CD14-positive monocyte (primary cell): ENCODE data around the gene PDLIM4. TPM values are rescaled to one million over a fixed set of nuclear protein-coding genes. Genes with fewer than 3 reads are reported as not detected.
A peak's percentile ranks its signal among the peaks of the same experiment; 100 is the strongest.

Experiments
- DNase-seq, 3 donors: peaks; one replicate each; pipeline ENCODE4 v3.0.0-alpha.2; 2011 to 2022
- H2AFZ ChIP-seq: 2 replicates; pipeline ENCODE4 v1.6.0; 2012; ENCODE audit warnings: mild to moderate bottlenecking, low read depth, low read length, inconsistent platforms; ENCODE audit not compliant: insufficient read depth, poor library complexity, severe bottlenecking
- H3K27ac ChIP-seq, 2 donors: 1 replicate in 1 of 2; 2 replicates in 1 of 2; pipeline ENCODE4 v1.5.1; 2012 to 2013; ENCODE audit warnings: low read length in 2 of 2, control low read depth in 1 of 2, inconsistent platforms in 1 of 2, low read depth in 1 of 2, mild to moderate bottlenecking in 1 of 2
- H3K27me3 ChIP-seq, 2 donors: one replicate each; pipeline versions ENCODE4 v1.6.0 to v1.6.1; 2011 to 2013; ENCODE audit warnings: low read length in 2 of 2; ENCODE audit not compliant: control insufficient read depth in 2 of 2, insufficient read depth in 2 of 2
- H3K36me3 ChIP-seq, 2 donors: replicated peaks in 1 of 2; 1 replicate in 1 of 2; 2 replicates in 1 of 2; pipeline versions ENCODE4 v1.5.1 to v1.6.1; 2012 to 2013; ENCODE audit warnings: low read length in 2 of 2, control low read depth in 1 of 2, inconsistent platforms in 1 of 2, mild to moderate bottlenecking in 1 of 2; ENCODE audit not compliant: insufficient read depth in 2 of 2, control insufficient read depth in 1 of 2
- H3K4me1 ChIP-seq, 2 donors: 1 replicate in 1 of 2; 2 replicates in 1 of 2; pipeline versions ENCODE4 v1.5.1 to v1.6.1; 2012 to 2013; ENCODE audit warnings: low read length in 2 of 2, control low read depth in 1 of 2, inconsistent platforms in 1 of 2, mild to moderate bottlenecking in 1 of 2, moderate library complexity in 1 of 2; ENCODE audit not compliant: insufficient read depth in 2 of 2, control insufficient read depth in 1 of 2
- H3K4me2 ChIP-seq: replicated peaks from 2 replicates; pipeline ENCODE3; 2012; ENCODE audit warnings: low read length, moderate library complexity, mild to moderate bottlenecking; ENCODE audit not compliant: poor library complexity, severe bottlenecking; ENCODE audit errors: extremely low read depth
- H3K4me3 ChIP-seq, 3 experiments: fragments of 200-600 bp in 1 of 3; sonication (generic) in 1 of 3; replicated peaks in 1 of 3; 1 replicate in 2 of 3; 2 replicates in 1 of 3; pipeline ENCODE4 v1.5.1; 2011 to 2013; ENCODE audit warnings: low read length in 3 of 3, mild to moderate bottlenecking in 3 of 3, control low read depth in 2 of 3, low read depth in 2 of 3, inconsistent platforms in 1 of 3, moderate library complexity in 1 of 3
- H3K79me2 ChIP-seq: 2 replicates; pipeline ENCODE4 v1.6.0; 2012; ENCODE audit warnings: mild to moderate bottlenecking, control low read depth, inconsistent platforms, low read length, moderate library complexity; ENCODE audit not compliant: insufficient read depth
- H3K9ac ChIP-seq: 2 replicates; pipeline ENCODE4 v1.6.0; 2017; ENCODE audit warnings: low read length, mild to moderate bottlenecking; ENCODE audit not compliant: insufficient read depth, poor library complexity, severe bottlenecking
- H3K9me3 ChIP-seq, 2 donors: replicated peaks in 1 of 2; 1 replicate in 1 of 2; 2 replicates in 1 of 2; pipeline versions ENCODE4 v1.5.1 to v1.6.1; 2012 to 2013; ENCODE audit warnings: low read length in 2 of 2, control low read depth in 1 of 2; ENCODE audit not compliant: control insufficient read depth in 1 of 2, insufficient read depth in 1 of 2
- H4K20me1 ChIP-seq: 2 replicates; pipeline ENCODE4 v1.6.0; 2012; ENCODE audit warnings: mild to moderate bottlenecking, low read length, control low read depth, moderate library complexity; ENCODE audit not compliant: insufficient read depth
- H3K27ac Mint-ChIP-seq, 7 donors: one replicate each; pipeline ENCODE4 v1.8.0; 2020; ENCODE audit warnings: mild to moderate bottlenecking in 7 of 7, mixed read lengths in 7 of 7, moderate library complexity in 6 of 7, inconsistent platforms in 2 of 7
- H3K27me3 Mint-ChIP-seq, 3 donors: one replicate each; pipeline ENCODE4 v1.8.0; 2021 to 2022; ENCODE audit warnings: low read depth in 3 of 3, mild to moderate bottlenecking in 3 of 3, mixed read lengths in 3 of 3, moderate library complexity in 3 of 3, inconsistent platforms in 1 of 3
- H3K36me3 Mint-ChIP-seq, 2 donors: one replicate each; pipeline ENCODE4 v1.8.0; 2020; ENCODE audit warnings: mixed read lengths in 2 of 2, inconsistent platforms in 1 of 2, mild to moderate bottlenecking in 1 of 2
- H3K4me1 Mint-ChIP-seq: one replicate; pipeline ENCODE4 v1.8.0; 2020; ENCODE audit warnings: mild to moderate bottlenecking, mixed read lengths
- H3K4me3 Mint-ChIP-seq, 2 donors: one replicate each; pipeline ENCODE4 v1.8.0; 2020; ENCODE audit warnings: mild to moderate bottlenecking in 2 of 2, mixed read lengths in 2 of 2, moderate library complexity in 1 of 2
- H3K9me3 Mint-ChIP-seq, 7 donors: one replicate each; pipeline ENCODE4 v1.8.0; 2020 to 2022; ENCODE audit warnings: mixed read lengths in 7 of 7, mild to moderate bottlenecking in 6 of 7, moderate library complexity in 6 of 7, inconsistent platforms in 2 of 7
- CTCF ChIP-seq: fragments of 200-600 bp; IDR thresholded peaks from one replicate; pipeline ENCODE4 v1.8.0; 2022; ENCODE audit warnings: antibody characterized with exemption, mild to moderate bottlenecking
- WGBS: methylation state at CpG from one replicate; pipeline ENCODE4 v1.1.5; 2013; ENCODE audit warnings: missing lambda C conversion rate; ENCODE audit not compliant: insufficient coverage; 5-methylcytosine and 5-hydroxymethylcytosine counted together
- intact Hi-C, 2 donors: fragments of 100-400 bp; cut with micrococcal nuclease; formaldehyde crosslinking; loops; one replicate each; pipeline versions ENCODE4 v1.15.0 to v1.15.1; 2023
- polyA plus RNA-seq, 3 donors: library from polyadenylated mRNA; depleted of rRNA in 1 of 3; unstranded in 2 of 3; stranded (reverse) in 1 of 3; fragments of 300-500 nt in 2 of 3; fragments of >200 nt in 1 of 3; fragmentation: Illumina TruSeq in 2 of 3; gene quantifications; 1 replicate in 2 of 3; 2 replicates in 1 of 3; pipeline ENCODE4 v1.2.3, GENCODE V29; 2012 to 2021

Gene PDLIM4
- polyA plus RNA-seq, 3 donors, result not detected

GRCh38 chr5:132313366-132313765 is 55.9 kb downstream of the PDLIM4 start:
- peaks cover 55 to 75% of the 10 kb centered on the region in 2 donors for H3K36me3 Mint-ChIP-seq
- no peak for DNase-seq
- no peak overlapping the region for H3K4me2 ChIP-seq
- no peak for TF ChIP-seq CTCF
- H4K20me1 ChIP-seq, result peaks cover 59% of the 10 kb centered on the region
- no peaks in the 10 kb centered on the region for H3K9me3 ChIP-seq
- peak overlapping the region in 1 of 7 donors; percentile 26 for H3K27ac Mint-ChIP-seq
- no peak overlapping the region for H2AFZ ChIP-seq
- no peaks in the 10 kb centered on the region for H3K9me3 Mint-ChIP-seq
- H3K27ac ChIP-seq, result no peak overlapping the region
- intact Hi-C loops, result no loop called here
- H3K4me3 ChIP-seq, result no peak overlapping the region
- no peak overlapping the region for H3K9ac ChIP-seq
- H3K27me3 ChIP-seq, result no peaks in the 10 kb centered on the region
- H3K4me1 Mint-ChIP-seq, result peaks cover 16% of the 10 kb centered on the region
- H3K36me3 ChIP-seq, result peaks cover 26 to 67% of the 10 kb centered on the region in 2 donors
- peaks cover 25% of the 10 kb centered on the region for H3K79me2 ChIP-seq
- no peak overlapping the region for H3K4me3 Mint-ChIP-seq
- H3K27me3 Mint-ChIP-seq, result no peaks in the 10 kb centered on the region
- 100% methylated on average over 1 of the region's 4 CpGs for WGBS
- H3K4me1 ChIP-seq, result peaks cover under 1 to 1% of the 10 kb centered on the region in 2 donors

GRCh38 chr5:132313961-132314432 is 56.5 kb downstream of the PDLIM4 start:
- Mint-ChIP-seq H3K4me1 (peaks cover 13% of the 10 kb centered on the region), H3K4me3 (no peak overlapping the region), H3K9me3 (no peaks in the 10 kb centered on the region), H3K36me3 (peaks cover 54 to 79% of the 10 kb centered on the region in 2 donors), H3K27me3 (no peaks in the 10 kb centered on the region), H3K27ac (peak overlapping the region in 5 of 7 donors; percentile 3 to 70 (median 41))
- no peak overlapping the region for H3K9ac ChIP-seq
- TF ChIP-seq CTCF, result no peak
- intact Hi-C loops, result no loop called here
- DNase-seq, result no peak
- no peak overlapping the region for H3K27ac ChIP-seq
- H3K27me3 ChIP-seq, result no peaks in the 10 kb centered on the region
- H3K4me3 ChIP-seq, result no peak overlapping the region
- 100% methylated on average over 1 of the region's 2 CpGs for WGBS
- H4K20me1 ChIP-seq, result peaks cover 53% of the 10 kb centered on the region
- H3K4me1 ChIP-seq, result no peaks in the 10 kb centered on the region
- peaks cover 18% of the 10 kb centered on the region for H3K79me2 ChIP-seq
- H2AFZ ChIP-seq, result no peak overlapping the region
- H3K4me2 ChIP-seq, result no peak overlapping the region
- peaks cover 26 to 73% of the 10 kb centered on the region in 2 donors for H3K36me3 ChIP-seq
- no peaks in the 10 kb centered on the region for H3K9me3 ChIP-seq
